Ecto neural progenitor cell (in vitro differentiated cells): ENCODE results near the gene HNRNPLL.
"Not testable (repeated sequence)": the region's sequence is repeated elsewhere in the genome, so short reads cannot be mapped to it uniquely, and the experiment has no call there.

ENCODE experiments used
- DNase-seq: peaks from one replicate; pipeline ENCODE4 v3.0.0-alpha.2; 2018; ENCODE audit warnings: low spot score

HNRNPLL gene

GRCh38 chr2:38602732-38603401, at the start of gene HNRNPLL:
Gene HNRNPLL (minus strand): TSS chr2:38602928. CDS start chr2:38602626, 302 bp downstream.
- peak; percentile 99 for DNase-seq

GRCh38 chr2:38650717-38651116, 48.0 kb upstream of the HNRNPLL start:
- no peak for DNase-seq

- DNase-seq: no peak
These were observed 47.3 kb upstream of the HNRNPLL start for GRCh38 chr2:38650012-38650411.

- no peak for DNase-seq
These were observed 46.5 kb upstream of the HNRNPLL start for GRCh38 chr2:38649176-38649728.

GRCh38 chr2:38648107-38648761, 45.5 kb upstream of the HNRNPLL start:
- DNase-seq: no peak

- not testable (repeated sequence) for DNase-seq
These were observed 41.2 kb upstream of the HNRNPLL start for GRCh38 chr2:38643683-38644511.

GRCh38 chr2:38643021-38643671, 40.4 kb upstream of the HNRNPLL start:
- DNase-seq: no peak

GRCh38 chr2:38642373-38643017, 39.8 kb upstream of the HNRNPLL start:
- DNase-seq: not testable (repeated sequence)

- DNase-seq: no peak
These were observed 33.3 kb upstream of the HNRNPLL start for GRCh38 chr2:38636069-38636468.

- no peak for DNase-seq
These were observed 32.4 kb upstream of the HNRNPLL start for GRCh38 chr2:38635139-38635538.

GRCh38 chr2:38634684-38635083, 32.0 kb upstream of the HNRNPLL start:
- DNase-seq: no peak

- DNase-seq: no peak
These were observed 31.2 kb upstream of the HNRNPLL start for GRCh38 chr2:38633895-38634294.

- DNase-seq: no peak
These were observed 30.3 kb upstream of the HNRNPLL start for GRCh38 chr2:38632980-38633379.

- DNase-seq: no peak
These were observed 29.2 kb upstream of the HNRNPLL start for GRCh38 chr2:38631976-38632375.

GRCh38 chr2:38629684-38630083, 27.0 kb upstream of the HNRNPLL start:
- DNase-seq: no peak

- DNase-seq: no peak
These were observed 24.7 kb upstream of the HNRNPLL start for GRCh38 chr2:38627391-38627790.

GRCh38 chr2:38626326-38627035, 23.8 kb upstream of the HNRNPLL start:
- DNase-seq: no peak

GRCh38 chr2:38622210-38622609, 19.5 kb upstream of the HNRNPLL start:
- no peak for DNase-seq

GRCh38 chr2:38621018-38621417, 18.3 kb upstream of the HNRNPLL start:
- DNase-seq: no peak

- peak; percentile 1 for DNase-seq
These were observed 17.7 kb upstream of the HNRNPLL start for GRCh38 chr2:38620282-38620977.
